Osteoblast (primary cell): ENCODE results near the gene ZNF644. TPM values are rescaled to one million over a fixed set of nuclear protein-coding genes. Genes with fewer than 3 reads are reported as not detected.

Experiments
- DNase-seq: peaks from one replicate; pipeline ENCODE4 v3.0.0; 2011; ENCODE audit warnings: low spot score, mixed read lengths; ENCODE audit not compliant: insufficient read length; ENCODE audit errors: missing footprints
- H2AFZ ChIP-seq: 2 replicates; pipeline ENCODE4 v1.6.0; 2011; ENCODE audit warnings: mild to moderate bottlenecking, low read length
- H3K27ac ChIP-seq: 2 replicates; pipeline ENCODE4 v1.5.1; 2011; ENCODE audit warnings: mild to moderate bottlenecking, low read depth, low read length, moderate library complexity
- H3K27me3 ChIP-seq: 2 replicates; pipeline ENCODE4 v1.6.0; 2012; ENCODE audit warnings: mild to moderate bottlenecking, control low read depth, inconsistent platforms, low read length, moderate library complexity; ENCODE audit not compliant: insufficient read depth
- H3K36me3 ChIP-seq: 2 replicates; pipeline ENCODE4 v1.5.1; 2011; ENCODE audit warnings: mild to moderate bottlenecking, low read length, control low read depth, moderate library complexity; ENCODE audit not compliant: insufficient read depth
- H3K4me1 ChIP-seq: 2 replicates; pipeline ENCODE4 v1.5.1; 2011; ENCODE audit warnings: mild to moderate bottlenecking, low read length, control low read depth, moderate library complexity; ENCODE audit not compliant: insufficient read depth
- H3K4me2 ChIP-seq: 2 replicates; pipeline ENCODE4 v1.6.0; 2011; ENCODE audit warnings: mild to moderate bottlenecking, low read length; ENCODE audit not compliant: insufficient read depth
- H3K4me3 ChIP-seq: fragments of 200-600 bp; sonication (generic); 3 replicates; pipeline ENCODE4 v1.5.1; 2012; ENCODE audit warnings: mild to moderate bottlenecking, low read length, inconsistent platforms; ENCODE audit not compliant: insufficient read depth
- H3K79me2 ChIP-seq: 2 replicates; pipeline ENCODE4 v1.6.0; 2012; ENCODE audit warnings: mild to moderate bottlenecking, low read length, control low read depth, inconsistent platforms; ENCODE audit not compliant: insufficient read depth
- H3K9me3 ChIP-seq: 2 replicates; pipeline ENCODE4 v1.5.1; 2011; ENCODE audit warnings: low read depth, low read length, control low read depth
- H4K20me1 ChIP-seq: 2 replicates; pipeline ENCODE4 v1.6.0; 2012; ENCODE audit warnings: mild to moderate bottlenecking, low read length, control low read depth; ENCODE audit not compliant: insufficient read depth
- CTCF ChIP-seq: IDR thresholded peaks from 2 replicates; pipeline ENCODE4 v1.5.1; 2011; ENCODE audit warnings: mild to moderate bottlenecking, low read depth, low read length, moderate library complexity; ENCODE audit errors: extremely low read depth
- total RNA-seq: library from RNA; depleted of rRNA; stranded (reverse); fragments of >200 nt; gene quantifications from 2 replicates; pipeline ENCODE4 v1.2.3, GENCODE V29; 2012

ZNF644 gene
- total RNA-seq, 1 donor, result 57.5 TPM

- Histone ChIP-seq H3K4me3 (no peak overlapping the region), H2AFZ (no peak overlapping the region), H3K4me1 (peaks cover 5% of the 10 kb centered on the region), H3K79me2 (peaks cover 98% of the 10 kb centered on the region), H3K36me3 (no peaks in the 10 kb centered on the region), H3K27me3 (no peaks in the 10 kb centered on the region), H3K4me2 (no peak overlapping the region), H3K9me3 (no peaks in the 10 kb centered on the region), H4K20me1 (peaks cover 88% of the 10 kb centered on the region), H3K27ac (no peak overlapping the region)
- no peak for TF ChIP-seq CTCF
- no peak for DNase-seq
These were observed 10.1 kb downstream of the ZNF644 start for GRCh38 chr1:91011726-91012125.

GRCh38 chr1:91007827-91008226 is 14.0 kb downstream of the ZNF644 start:
- Histone ChIP-seq H3K4me1 (peaks cover 5% of the 10 kb centered on the region), H3K4me2 (no peak overlapping the region), H2AFZ (no peak overlapping the region), H3K79me2 (peaks cover 94% of the 10 kb centered on the region), H3K27ac (no peak overlapping the region), H3K4me3 (no peak overlapping the region), H4K20me1 (peaks cover 74% of the 10 kb centered on the region), H3K9me3 (no peaks in the 10 kb centered on the region), H3K36me3 (no peaks in the 10 kb centered on the region), H3K27me3 (no peaks in the 10 kb centered on the region)
- no peak for DNase-seq
- TF ChIP-seq CTCF, result no peak

GRCh38 chr1:91007092-91007491 is 14.7 kb downstream of the ZNF644 start:
- peaks cover 5% of the 10 kb centered on the region for H3K4me1 ChIP-seq
- H4K20me1 ChIP-seq, result peaks cover 66% of the 10 kb centered on the region
- no peak overlapping the region for H2AFZ ChIP-seq
- DNase-seq, result no peak
- H3K4me2 ChIP-seq, result no peak overlapping the region
- TF ChIP-seq CTCF, result no peak
- H3K79me2 ChIP-seq, result peaks cover 87% of the 10 kb centered on the region
- H3K27ac ChIP-seq, result no peak overlapping the region
- H3K27me3 ChIP-seq, result no peaks in the 10 kb centered on the region
- no peaks in the 10 kb centered on the region for H3K9me3 ChIP-seq
- H3K4me3 ChIP-seq, result no peak overlapping the region
- no peaks in the 10 kb centered on the region for H3K36me3 ChIP-seq

GRCh38 chr1:91006113-91006908 is 15.5 kb downstream of the ZNF644 start:
- H3K27me3 ChIP-seq, result no peaks in the 10 kb centered on the region
- H3K4me2 ChIP-seq, result no peak overlapping the region
- H2AFZ ChIP-seq, result no peak overlapping the region
- no peak overlapping the region for H3K4me3 ChIP-seq
- peaks cover 84% of the 10 kb centered on the region for H3K79me2 ChIP-seq
- H3K27ac ChIP-seq, result no peak overlapping the region
- H3K4me1 ChIP-seq, result no peaks in the 10 kb centered on the region
- H4K20me1 ChIP-seq, result peaks cover 58% of the 10 kb centered on the region
- no peak for DNase-seq
- no peaks in the 10 kb centered on the region for H3K9me3 ChIP-seq
- no peaks in the 10 kb centered on the region for H3K36me3 ChIP-seq
- TF ChIP-seq CTCF, result no peak
